GM12878 (cell line): ENCODE measurements around the gene CHDH.
A peak's percentile ranks its signal among the peaks of the same experiment; 100 is the strongest.

Source experiments
- CBX3 ChIP-seq: fragments of 200-600 bp; sonication (generic); IDR thresholded peaks from 2 replicates; pipeline ENCODE4 v1.6.1; 2016; ENCODE audit warnings: low read depth, borderline replicate concordance
- CBX5 ChIP-seq: sonication (generic); IDR thresholded peaks from 2 replicates; pipeline ENCODE4 v1.6.1; 2016; ENCODE audit warnings: low read depth, moderate library complexity, mild to moderate bottlenecking, inconsistent platforms
- CHD2 ChIP-seq: IDR thresholded peaks from 2 replicates; pipeline ENCODE4 v1.6.1; 2011; ENCODE audit warnings: low read depth, low read length, improper control_type of control experiment, borderline replicate concordance
- CTCF ChIP-seq, 3 experiments: IDR thresholded peaks in 2 of 3; conservative IDR thresholded peaks in 1 of 3; 2 replicates each; pipeline ENCODE4 v1.5.1; 2011; ENCODE audit warnings: low read depth in 3 of 3, low read length in 3 of 3, mild to moderate bottlenecking in 3 of 3, control low read depth in 2 of 3, moderate library complexity in 2 of 3, inconsistent platforms in 1 of 3, mixed read lengths in 1 of 3; ENCODE audit not compliant: control insufficient read depth in 2 of 3, insufficient read depth in 1 of 3; ENCODE audit errors: extremely low read depth in 1 of 3
- EZH2 ChIP-seq: IDR thresholded peaks from 2 replicates; pipeline ENCODE4 v1.6.1; 2012; ENCODE audit warnings: low read depth, mild to moderate bottlenecking, control low read depth, inconsistent platforms, low read length, borderline replicate concordance; ENCODE audit not compliant: control insufficient read depth
- NFYA ChIP-seq: IDR thresholded peaks from 2 replicates; pipeline ENCODE4 v1.6.1; 2011; ENCODE audit warnings: low read depth, mild to moderate bottlenecking, low read length, improper control_type of control experiment, borderline replicate concordance
- NR2C2 ChIP-seq: IDR thresholded peaks from 2 replicates; pipeline ENCODE4 v1.6.1; 2011; ENCODE audit warnings: borderline replicate concordance, low read depth; ENCODE audit not compliant: control insufficient read depth, insufficient read length
- PAX8 ChIP-seq: fragments of 450-650 bp; IDR thresholded peaks from 2 replicates; pipeline ENCODE4 v1.6.1; 2017; ENCODE audit warnings: mild to moderate bottlenecking, moderate library complexity
- POLR2A ChIP-seq: IDR thresholded peaks from 2 replicates; pipeline ENCODE4 v1.6.1; 2011; ENCODE audit warnings: low read depth, mild to moderate bottlenecking, low read length
- POU2F2 ChIP-seq: IDR thresholded peaks from 3 replicates; pipeline ENCODE4 v1.6.1; 2011; ENCODE audit warnings: low read depth, mild to moderate bottlenecking, low read length, borderline replicate concordance
- RBBP5 ChIP-seq: fragments of 200-600 bp; sonication (generic); conservative IDR thresholded peaks from 2 replicates; pipeline ENCODE4 v1.6.1; 2016
- SPI1 ChIP-seq: IDR thresholded peaks from 2 replicates; pipeline ENCODE4 v1.6.1; 2011; ENCODE audit warnings: low read depth, mild to moderate bottlenecking, low read length, moderate library complexity, borderline replicate concordance; ENCODE audit not compliant: insufficient read depth
- ZNF274 ChIP-seq: IDR thresholded peaks from one replicate; pipeline ENCODE4 v1.8.0; 2011; ENCODE audit not compliant: insufficient read length, insufficient read depth

GRCh38 chr3:53883008-53883407 is 36.8 kb upstream of the CHDH start:
- TF ChIP-seq NR2C2 (no peak), CHD2 (no peak), CBX5 (no peak), POU2F2 (no peak), CTCF (IDR thresholded peaks at IDR 0.05 in 2 of 3, conservative IDR thresholded peaks at IDR 0.05 in 1 of 3; ENCODE audit: control insufficient read depth in 2 of 3, extremely low read depth in 1 of 3, insufficient read depth in 1 of 3, low read depth in 3 of 3, low read length in 3 of 3) (no peak), CBX3 (no peak), NFYA (no peak), POLR2A (0 out of 2 replicates have a peak, but pooled peaks have one; percentile 20), RBBP5 (no peak), EZH2 (no peak), PAX8 (no peak), ZNF274 (no peak), SPI1 (no peak)
